Stimulated activated CD8-positive, alpha-beta memory T cell treated with anti-CD3 and anti-CD28 coated beads, Interleukin-12 subunit alpha, Interleukin-12 subunit beta, amount 100 ng/mL, for 4 hours (primary cell): ENCODE results near the gene AQP12B.

ENCODE experiments used
- DNase-seq: peaks from one replicate; pipeline ENCODE4 v3.0.0-alpha.2; 2020; ENCODE audit warnings: low read depth

The AQP12B gene

DNA sequence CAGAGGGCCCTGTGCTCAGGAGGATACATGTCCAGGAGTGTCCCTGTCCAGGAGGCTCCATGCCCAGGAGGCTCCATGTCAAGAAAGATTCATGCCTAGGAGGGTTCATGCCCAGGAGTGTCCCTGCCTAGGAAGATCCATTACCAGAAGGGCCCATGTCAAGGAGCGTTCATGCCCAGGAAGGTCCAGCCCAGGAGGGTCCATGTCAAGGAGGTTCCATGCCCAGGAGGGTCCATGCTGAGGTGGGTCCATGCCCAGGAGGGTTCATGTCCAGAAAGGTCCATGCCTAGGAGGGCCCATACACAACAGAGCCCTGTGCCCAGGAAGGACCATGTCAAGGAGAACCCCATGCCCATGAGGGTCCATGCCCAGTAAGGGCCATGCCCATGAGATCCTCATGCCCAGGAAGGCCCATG is 50.4 kb downstream of the AQP12B start:
- no peak for DNase-seq

DNA sequence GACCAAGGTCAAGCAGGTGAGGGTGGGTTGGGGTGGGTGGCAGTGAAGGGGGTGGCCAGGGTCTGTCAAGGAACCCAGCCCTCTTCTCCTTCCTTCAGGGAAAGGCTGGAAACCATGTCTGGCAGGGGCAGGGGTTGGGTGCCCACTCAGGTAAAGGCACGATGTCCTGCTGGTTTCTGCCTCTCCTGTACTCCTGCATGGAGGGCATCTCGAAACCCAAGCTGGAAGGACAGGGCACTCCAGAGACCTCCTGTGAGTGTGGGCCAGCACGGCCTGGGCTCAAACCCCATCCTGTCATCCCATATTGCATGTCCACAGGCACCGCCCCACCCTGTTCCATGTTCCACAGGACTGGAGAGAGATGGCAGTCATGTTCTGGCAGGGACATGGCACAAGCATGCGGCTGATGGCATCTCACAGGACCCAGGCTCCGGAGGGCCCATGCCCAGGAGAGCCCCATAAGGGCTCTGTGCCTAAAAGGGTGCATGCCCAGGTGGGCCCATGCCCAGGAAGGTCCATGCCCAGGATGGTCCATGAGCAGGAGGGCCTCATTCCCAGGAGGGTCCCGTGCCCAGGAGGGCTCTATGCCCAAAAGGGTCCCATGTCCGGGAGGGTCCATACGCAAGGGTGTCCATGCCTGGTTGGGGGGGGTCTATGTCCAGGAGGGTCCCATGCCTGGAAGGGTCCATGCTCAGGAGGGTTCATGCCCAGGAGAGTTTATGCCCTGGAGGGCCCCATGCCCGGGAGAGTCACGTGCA is 51.0 kb downstream of the AQP12B start:
- no peak for DNase-seq

- DNase-seq: no peak
Observed at GRCh38 chr2:240630771-240631547, 51.7 kb downstream of the AQP12B start.

GRCh38 chr2:240629968-240630770 is 52.5 kb downstream of the AQP12B start:
- DNase-seq: no peak

- no peak for DNase-seq
Observed at GRCh38 chr2:240629619-240629967, 53.1 kb downstream of the AQP12B start.

- no peak for DNase-seq
Observed at GRCh38 chr2:240628808-240629618, 53.7 kb downstream of the AQP12B start.

- DNase-seq: no peak
Observed at GRCh38 chr2:240628507-240628807, 54.2 kb downstream of the AQP12B start.

DNA sequence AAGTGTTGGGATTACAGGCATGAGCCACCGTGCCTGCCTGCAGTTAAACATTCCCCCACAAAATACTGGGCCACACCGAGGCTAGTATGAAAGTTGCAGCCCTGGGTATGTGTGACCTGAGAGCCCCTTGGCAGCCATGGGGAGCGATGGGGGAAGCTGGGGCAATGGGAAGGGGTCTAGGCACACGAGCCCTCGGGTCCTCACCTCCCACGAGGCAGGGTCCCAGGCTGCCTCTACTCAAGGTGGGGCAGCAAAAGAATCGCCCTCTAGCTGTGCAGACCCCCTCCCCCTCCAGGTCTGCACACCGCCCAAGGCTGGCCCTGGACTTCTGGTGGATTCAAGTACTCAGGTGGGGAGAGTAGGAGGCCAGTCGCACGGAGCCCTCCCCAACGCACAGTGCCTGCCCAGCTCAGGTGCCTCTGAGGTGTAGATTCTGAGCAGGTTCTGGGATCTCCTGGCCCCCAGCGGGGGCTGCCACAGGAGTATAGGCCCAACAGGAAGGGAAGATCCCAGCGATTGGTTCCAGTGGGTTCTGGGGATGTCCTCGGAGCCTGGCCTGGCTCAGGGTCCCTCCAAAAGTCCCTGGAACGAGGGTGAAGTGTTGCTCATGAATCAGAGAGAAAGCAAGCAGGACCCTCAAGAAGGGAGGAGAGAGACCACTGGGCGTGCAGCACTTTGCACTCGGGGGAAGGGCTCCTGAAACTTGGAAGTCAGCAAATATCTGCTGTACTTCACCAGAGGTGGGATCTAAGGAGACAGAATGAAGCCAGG is 54.8 kb downstream of the AQP12B start:
- DNase-seq: no peak

DNA sequence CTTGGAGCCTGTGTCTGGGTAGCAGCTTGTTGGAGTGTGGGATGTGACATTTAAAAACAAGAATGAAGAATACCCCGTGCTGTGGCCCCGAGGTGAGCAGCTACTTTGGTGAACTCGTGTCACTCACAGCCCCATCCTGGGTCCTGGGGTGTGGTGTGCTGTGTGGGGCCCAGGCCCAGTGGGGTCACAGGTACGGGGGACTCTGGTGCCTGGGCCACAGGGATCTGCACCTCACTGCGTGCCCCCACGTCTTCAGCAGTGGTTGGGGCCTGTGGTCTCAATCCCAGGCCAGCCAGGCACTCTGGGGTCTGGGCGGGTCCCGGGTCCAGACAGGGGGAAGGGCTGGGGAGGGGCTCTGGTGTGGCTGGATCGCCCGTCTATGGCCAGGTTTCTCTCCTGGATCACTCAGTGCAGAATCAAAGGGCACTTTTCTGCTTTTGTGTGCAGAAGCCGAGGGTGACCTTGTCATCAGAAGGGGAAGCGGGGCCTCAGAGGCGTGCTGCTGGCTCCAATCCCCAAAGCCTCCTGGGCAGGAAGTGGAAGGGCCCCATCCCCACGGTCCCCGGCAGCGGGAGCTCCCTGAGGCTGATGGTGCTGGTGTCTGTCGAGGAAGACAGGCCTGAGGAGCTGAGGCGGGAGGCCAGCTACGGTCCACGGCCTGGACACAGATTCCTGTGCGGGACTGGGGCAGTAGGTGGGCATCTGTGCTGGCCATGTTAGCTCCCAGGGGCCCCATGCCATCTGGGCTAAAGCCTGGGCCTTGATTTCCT is 56.0 kb downstream of the AQP12B start:
- no peak for DNase-seq
